A673 (cell line): ENCODE results near the gene GNG4. TPM values are rescaled to one million over a fixed set of nuclear protein-coding genes. Genes with fewer than 3 reads are reported as not detected.

Experiments
- BruUV-seq: library from RNA; stranded (reverse); fragments of 400-500 nt; replicated peaks from 2 replicates; lab custom pipeline; 2021; lab: Mats Ljungman, UMichigan
- CTCF ChIA-PET: fragments of 300-600 bp; sonication (Branson Sonifier 250); formaldehyde crosslinking; loops from one replicate; lab custom pipeline; 2022; ENCODE audit warnings: antibody characterized with exemption; lab: Charles Lee
- POLR2A ChIA-PET: fragments of 300-600 bp; sonication (Branson Sonifier 250); formaldehyde crosslinking; loops from one replicate; lab custom pipeline; 2022; ENCODE audit warnings: antibody characterized with exemption; ENCODE audit not compliant: low non-redundant PET; lab: Charles Lee
- DNase-seq: peaks from one replicate; pipeline ENCODE4 v3.0.0-alpha.2; 2015; ENCODE audit warnings: low spot score
- H3K27ac ChIP-seq: fragments of 200-600 bp; sonication (generic); 2 replicates; pipeline ENCODE4 v1.5.1; 2016; ENCODE audit warnings: mixed run types, low read depth, mild to moderate bottlenecking, mixed read lengths, antibody characterized with exemption, low read length; ENCODE audit not compliant: poor library complexity, severe bottlenecking
- H3K27me3 ChIP-seq: fragments of 200-600 bp; sonication (generic); replicated peaks from 2 replicates; pipeline ENCODE4 v1.6.1; 2017; ENCODE audit warnings: mixed run types, low read depth, mild to moderate bottlenecking, mixed read lengths, antibody characterized with exemption, low read length; ENCODE audit not compliant: insufficient read depth, poor library complexity
- H3K36me3 ChIP-seq: fragments of 200-600 bp; sonication (generic); 2 replicates; pipeline ENCODE4 v1.6.1; 2016; ENCODE audit warnings: mixed run types, mild to moderate bottlenecking, mixed read lengths, antibody characterized with exemption, low read length; ENCODE audit not compliant: insufficient read depth, poor library complexity, severe bottlenecking
- H3K4me1 ChIP-seq: fragments of 200-600 bp; sonication (generic); 2 replicates; pipeline ENCODE4 v1.6.1; 2017; ENCODE audit warnings: mixed run types, mild to moderate bottlenecking, mixed read lengths, antibody characterized with exemption, low read length; ENCODE audit not compliant: insufficient read depth, poor library complexity, severe bottlenecking
- H3K4me3 ChIP-seq: fragments of 200-600 bp; sonication (generic); 2 replicates; pipeline ENCODE4 v1.5.1; 2016; ENCODE audit warnings: low read depth, mixed run types, mild to moderate bottlenecking, mixed read lengths, low read length; ENCODE audit not compliant: poor library complexity, severe bottlenecking
- H3K9me3 ChIP-seq: fragments of 200-600 bp; sonication (generic); 2 replicates; pipeline ENCODE4 v1.6.1; 2016; ENCODE audit warnings: mixed run types, low read depth, mild to moderate bottlenecking, mixed read lengths, antibody characterized with exemption, low read length; ENCODE audit not compliant: poor library complexity, severe bottlenecking
- EZH2 ChIP-seq: fragments of 200-600 bp; sonication (generic); IDR thresholded peaks from 2 replicates; pipeline ENCODE4 v1.6.1; 2017; ENCODE audit warnings: borderline replicate concordance, low read depth, mild to moderate bottlenecking, mixed read lengths, antibody characterized with exemption, low read length; ENCODE audit not compliant: poor library complexity, severe bottlenecking
- intact Hi-C: fragments of 100-400 bp; cut with micrococcal nuclease; formaldehyde crosslinking; loops from one replicate; pipeline ENCODE4 v1.10.0; 2022; ENCODE audit not compliant: unreplicated experiment
- total RNA-seq: library from RNA; stranded (reverse); gene quantifications from 2 replicates; pipeline ENCODE4 v1.2.3, GENCODE V29; 2021
- TF ChIP-seq, protein P1 (sequence below): fragments of 300-800, 200-600 bp; sonication (generic); conservative IDR thresholded peaks from 2 replicates; pipeline ENCODE4 v1.5.1; 2017; ENCODE audit warnings: low read depth, mild to moderate bottlenecking, antibody characterized with exemption, low read length, moderate library complexity, mixed read lengths

The GNG4 gene
- total RNA-seq, 1 experiment from 2014 or later: 11.0 TPM

DNA sequence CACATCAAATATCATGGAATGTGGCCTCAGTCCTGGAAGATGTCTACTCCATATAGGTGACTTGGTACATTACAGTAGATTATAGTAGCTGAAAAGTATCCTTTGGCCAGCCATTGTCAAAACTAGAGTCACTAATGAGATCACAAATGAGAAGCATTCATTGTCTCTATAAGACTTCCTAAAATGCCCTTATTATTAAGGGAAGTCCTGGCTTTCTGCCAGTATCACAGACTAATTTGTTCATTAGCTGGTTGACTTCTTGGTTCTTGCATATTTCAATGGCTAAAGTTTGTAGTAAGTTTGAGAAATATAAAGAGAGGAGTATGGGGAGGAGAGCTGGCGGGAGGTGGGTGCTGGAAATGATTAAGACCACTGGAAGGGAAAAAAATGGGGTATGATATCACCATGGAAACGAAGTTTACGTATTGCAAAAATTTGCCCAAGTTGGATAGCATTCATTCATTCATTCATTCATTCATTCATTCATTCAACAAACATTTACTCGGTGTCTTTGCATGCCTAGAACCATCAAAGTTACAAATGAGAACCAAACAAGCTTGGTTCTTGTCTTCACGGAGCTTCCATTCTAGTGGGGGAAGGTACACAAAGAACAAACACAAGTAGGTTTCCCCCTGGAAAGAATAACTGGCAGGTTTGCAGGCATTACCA is 133.6 kb downstream of the GNG4 start:
- H3K36me3 ChIP-seq: no peaks in the 10 kb centered on the region
- no peak overlapping the region for H3K27ac ChIP-seq
- BruUV-seq: no TSS peak
- no peak for TF ChIP-seq EZH2
- TF ChIP-seq, protein P1, sequence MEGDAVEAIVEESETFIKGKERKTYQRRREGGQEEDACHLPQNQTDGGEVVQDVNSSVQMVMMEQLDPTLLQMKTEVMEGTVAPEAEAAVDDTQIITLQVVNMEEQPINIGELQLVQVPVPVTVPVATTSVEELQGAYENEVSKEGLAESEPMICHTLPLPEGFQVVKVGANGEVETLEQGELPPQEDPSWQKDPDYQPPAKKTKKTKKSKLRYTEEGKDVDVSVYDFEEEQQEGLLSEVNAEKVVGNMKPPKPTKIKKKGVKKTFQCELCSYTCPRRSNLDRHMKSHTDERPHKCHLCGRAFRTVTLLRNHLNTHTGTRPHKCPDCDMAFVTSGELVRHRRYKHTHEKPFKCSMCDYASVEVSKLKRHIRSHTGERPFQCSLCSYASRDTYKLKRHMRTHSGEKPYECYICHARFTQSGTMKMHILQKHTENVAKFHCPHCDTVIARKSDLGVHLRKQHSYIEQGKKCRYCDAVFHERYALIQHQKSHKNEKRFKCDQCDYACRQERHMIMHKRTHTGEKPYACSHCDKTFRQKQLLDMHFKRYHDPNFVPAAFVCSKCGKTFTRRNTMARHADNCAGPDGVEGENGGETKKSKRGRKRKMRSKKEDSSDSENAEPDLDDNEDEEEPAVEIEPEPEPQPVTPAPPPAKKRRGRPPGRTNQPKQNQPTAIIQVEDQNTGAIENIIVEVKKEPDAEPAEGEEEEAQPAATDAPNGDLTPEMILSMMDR: no peak
- no peaks in the 10 kb centered on the region for H3K27me3 ChIP-seq
- intact Hi-C loops: loop anchor here (2.0 to 10.0 kb wide), 3 partner anchors 89 to 215 kb away; no protein-coding TSS in a partner anchor
- DNase-seq: no peak
- ChIA-PET CTCF (no interaction called here), POLR2A (no interaction called here)
- H3K9me3 ChIP-seq: no peaks in the 10 kb centered on the region
- no peaks in the 10 kb centered on the region for H3K4me1 ChIP-seq
- H3K4me3 ChIP-seq: no peak overlapping the region

- H3K36me3 ChIP-seq: no peaks in the 10 kb centered on the region
- ChIA-PET POLR2A (no interaction called here), CTCF (interaction anchor here (1.6 kb wide), 1 partner anchor 88 kb away, joined by 8 read pairs; no protein-coding TSS in a partner anchor)
- no peaks in the 10 kb centered on the region for H3K4me1 ChIP-seq
- no TSS peak for BruUV-seq
- no peaks in the 10 kb centered on the region for H3K9me3 ChIP-seq
- intact Hi-C loops: loop anchor here (2.0 to 10.0 kb wide), 5 partner anchors 91 to 459 kb away; no protein-coding TSS in a partner anchor
- DNase-seq: peak; percentile 66
- no peak for TF ChIP-seq EZH2
- TF ChIP-seq, protein P1: peak; percentile 76
- no peak overlapping the region for H3K27ac ChIP-seq
- no peaks in the 10 kb centered on the region for H3K27me3 ChIP-seq
- no peak overlapping the region for H3K4me3 ChIP-seq
Measured at GRCh38 chr1:235513495-235514366, 135.9 kb downstream of the GNG4 start.

- ChIA-PET POLR2A (no interaction called here), CTCF (no interaction called here)
- Histone ChIP-seq H3K4me1 (no peaks in the 10 kb centered on the region), H3K36me3 (no peaks in the 10 kb centered on the region), H3K4me3 (no peak overlapping the region), H3K27ac (no peak overlapping the region), H3K9me3 (no peaks in the 10 kb centered on the region), H3K27me3 (no peaks in the 10 kb centered on the region)
- BruUV-seq: no TSS peak
- TF ChIP-seq, protein P1: 0 out of 2 replicates have a peak, but pooled peaks have one; percentile 10
- TF ChIP-seq EZH2: no peak
- intact Hi-C loops: loop anchor here (2.0 to 10.0 kb wide), 5 partner anchors 93 to 461 kb away; no protein-coding TSS in a partner anchor
- peak; percentile 14 for DNase-seq
Measured at GRCh38 chr1:235511470-235512240, 137.9 kb downstream of the GNG4 start.
